Cardiac muscle cell (in vitro differentiated cells and primary cell): ENCODE results near the gene ZNF385D. TPM values are rescaled to one million over a fixed set of nuclear protein-coding genes. Genes with fewer than 3 reads are reported as not detected.

ENCODE experiments used
- DNase-seq, 2 donors: peaks; one replicate each; pipeline versions ENCODE4 v3.0.0 to v3.0.0-alpha.2; 2010 to 2017; ENCODE audit warnings: low read depth in 1 of 2, low spot score in 1 of 2
- H3K27ac ChIP-seq: fragments of 200-600 bp; sonication (generic); 2 replicates; pipeline ENCODE4 v1.5.1; 2016
- H3K27me3 ChIP-seq: fragments of 200-600 bp; sonication (generic); 2 replicates; pipeline ENCODE4 v1.6.0; 2016; ENCODE audit warnings: control low read depth
- H3K36me3 ChIP-seq: fragments of 200-600 bp; sonication (generic); 2 replicates; pipeline ENCODE4 v1.5.1; 2016; ENCODE audit warnings: control low read depth
- H3K4me1 ChIP-seq: fragments of 200-600 bp; sonication (generic); 2 replicates; pipeline ENCODE4 v1.8.1; 2017; ENCODE audit warnings: low read depth, mild to moderate bottlenecking, mixed run types
- H3K4me3 ChIP-seq: fragments of 200-600 bp; sonication (generic); 2 replicates; pipeline ENCODE4 v1.5.1; 2016; ENCODE audit warnings: mild to moderate bottlenecking
- H3K9me3 ChIP-seq: fragments of 200-600 bp; sonication (generic); 2 replicates; pipeline ENCODE4 v1.5.1; 2017; ENCODE audit warnings: low read depth, mild to moderate bottlenecking, control low read depth
- polyA plus RNA-seq: library from polyadenylated mRNA; unstranded; fragments of >200 nt; fragmentation: Nextera tagmentation; extraction: Ambion mirVana; gene quantifications from 2 replicates; pipeline ENCODE4 v1.2.1, GENCODE V29; 2016
- total RNA-seq: library from RNA; depleted of rRNA; stranded (reverse); fragments of >200 nt; gene quantifications from 2 replicates; pipeline ENCODE4 v1.2.3, GENCODE V29; 2016
- TF ChIP-seq, protein P1 (sequence below): IDR thresholded peaks from 2 replicates; pipeline ENCODE4 v1.5.1; 2012; ENCODE audit warnings: low read depth, mild to moderate bottlenecking, low read length

Gene ZNF385D
- total and polyA plus RNA-seq, 2 experiments from 2014 or later = 1.3 to 10.6 TPM

DNA sequence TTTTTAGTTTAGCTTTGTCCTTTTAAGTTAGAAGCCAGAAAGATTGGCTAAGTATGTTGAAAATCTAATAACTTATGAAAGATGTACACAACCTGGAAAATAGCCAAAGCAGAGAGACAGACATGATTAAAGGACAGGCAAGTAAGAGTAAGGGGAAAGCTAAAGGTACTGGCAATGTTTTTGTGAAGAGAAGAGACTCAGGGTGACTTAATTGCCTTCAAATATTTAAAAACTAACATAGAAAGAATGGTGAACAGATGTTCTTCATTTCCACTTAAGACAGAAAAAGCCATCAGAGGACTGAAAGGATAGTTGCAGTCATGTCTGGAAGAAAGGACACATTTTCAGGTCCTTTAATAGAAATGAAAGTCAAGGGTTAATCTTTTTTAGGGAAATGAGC is 68.8 kb downstream of the ZNF385D start:
- Histone ChIP-seq H3K27me3 (no peaks in the 10 kb centered on the region), H3K9me3 (no peaks in the 10 kb centered on the region), H3K27ac (no peak overlapping the region), H3K4me1 (no peaks in the 10 kb centered on the region), H3K4me3 (no peak overlapping the region), H3K36me3 (no peaks in the 10 kb centered on the region)
- TF ChIP-seq, protein P1, sequence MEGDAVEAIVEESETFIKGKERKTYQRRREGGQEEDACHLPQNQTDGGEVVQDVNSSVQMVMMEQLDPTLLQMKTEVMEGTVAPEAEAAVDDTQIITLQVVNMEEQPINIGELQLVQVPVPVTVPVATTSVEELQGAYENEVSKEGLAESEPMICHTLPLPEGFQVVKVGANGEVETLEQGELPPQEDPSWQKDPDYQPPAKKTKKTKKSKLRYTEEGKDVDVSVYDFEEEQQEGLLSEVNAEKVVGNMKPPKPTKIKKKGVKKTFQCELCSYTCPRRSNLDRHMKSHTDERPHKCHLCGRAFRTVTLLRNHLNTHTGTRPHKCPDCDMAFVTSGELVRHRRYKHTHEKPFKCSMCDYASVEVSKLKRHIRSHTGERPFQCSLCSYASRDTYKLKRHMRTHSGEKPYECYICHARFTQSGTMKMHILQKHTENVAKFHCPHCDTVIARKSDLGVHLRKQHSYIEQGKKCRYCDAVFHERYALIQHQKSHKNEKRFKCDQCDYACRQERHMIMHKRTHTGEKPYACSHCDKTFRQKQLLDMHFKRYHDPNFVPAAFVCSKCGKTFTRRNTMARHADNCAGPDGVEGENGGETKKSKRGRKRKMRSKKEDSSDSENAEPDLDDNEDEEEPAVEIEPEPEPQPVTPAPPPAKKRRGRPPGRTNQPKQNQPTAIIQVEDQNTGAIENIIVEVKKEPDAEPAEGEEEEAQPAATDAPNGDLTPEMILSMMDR = no peak
- DNase-seq = no peak

DNA sequence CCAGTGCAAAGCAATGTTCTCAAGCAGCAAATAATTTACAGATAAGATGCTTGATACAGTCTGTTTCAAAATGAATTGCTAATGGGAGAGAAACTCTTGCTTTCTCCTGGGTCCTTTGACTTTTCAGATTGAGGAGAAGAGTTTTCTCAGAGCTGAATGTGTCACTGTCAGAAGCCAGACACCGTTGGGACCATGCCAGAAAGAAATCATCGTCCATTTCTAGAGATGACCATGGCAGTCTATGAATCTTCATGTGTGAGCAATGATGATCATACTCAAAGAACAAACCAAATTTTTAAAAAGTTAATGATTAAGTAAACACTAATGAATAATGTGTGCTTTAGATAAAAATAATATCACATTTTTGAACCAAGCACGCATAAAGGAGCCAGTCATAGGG is 77.6 kb downstream of the ZNF385D start:
- no peaks in the 10 kb centered on the region for H3K9me3 ChIP-seq
- no peaks in the 10 kb centered on the region for H3K27me3 ChIP-seq
- TF ChIP-seq, protein P1 = no peak
- H3K36me3 ChIP-seq = no peaks in the 10 kb centered on the region
- no peak for DNase-seq
- H3K4me3 ChIP-seq = no peak overlapping the region
- H3K4me1 ChIP-seq = no peaks in the 10 kb centered on the region
- no peak overlapping the region for H3K27ac ChIP-seq

DNA sequence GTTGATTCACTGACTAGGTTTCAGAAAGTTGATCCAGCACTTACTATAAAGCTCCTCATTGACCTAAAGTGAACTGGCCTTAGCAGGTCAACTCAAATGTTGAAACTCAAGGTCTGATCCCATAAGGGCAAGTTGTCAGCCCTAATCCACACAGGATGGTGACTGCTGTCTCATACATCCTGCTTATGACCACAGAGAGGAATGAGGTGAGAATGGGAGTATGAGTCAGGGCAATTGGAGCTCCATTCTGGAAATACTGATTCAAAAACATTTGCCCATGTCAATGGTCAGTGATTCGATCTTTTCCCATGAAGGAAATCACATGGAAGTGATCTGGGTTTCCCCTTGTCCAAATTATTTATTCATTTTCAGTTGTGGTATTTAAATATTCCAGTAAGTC is 78.7 kb downstream of the ZNF385D start:
- H3K4me1 ChIP-seq = no peaks in the 10 kb centered on the region
- no peaks in the 10 kb centered on the region for H3K27me3 ChIP-seq
- TF ChIP-seq, protein P1 = no peak
- H3K36me3 ChIP-seq = no peaks in the 10 kb centered on the region
- peak in 1 of 2 donors; percentile 63 for DNase-seq
- no peak overlapping the region for H3K27ac ChIP-seq
- H3K4me3 ChIP-seq = no peak overlapping the region
- H3K9me3 ChIP-seq = no peaks in the 10 kb centered on the region

DNA sequence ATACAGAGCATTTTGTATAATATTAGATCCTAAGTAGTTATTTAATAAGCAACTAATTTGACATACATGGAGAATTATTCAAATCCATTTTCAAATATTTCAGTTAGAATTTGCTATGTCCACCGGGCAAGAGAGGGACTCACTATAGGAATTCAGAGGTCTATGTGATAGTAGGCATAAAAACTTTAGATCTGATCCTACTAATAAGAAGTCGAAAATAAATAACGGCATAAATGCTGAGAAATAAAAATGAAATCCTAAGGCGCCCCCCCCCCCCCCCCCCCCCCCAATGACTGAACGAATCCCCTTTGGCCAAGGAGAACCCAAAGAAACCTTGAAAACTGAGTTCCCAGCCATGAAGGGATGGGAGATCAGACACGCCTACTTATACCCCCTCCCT is 80.6 kb downstream of the ZNF385D start:
- Histone ChIP-seq H3K4me1 (no peaks in the 10 kb centered on the region), H3K27ac (no peak overlapping the region), H3K4me3 (no peak overlapping the region), H3K9me3 (no peaks in the 10 kb centered on the region), H3K27me3 (no peaks in the 10 kb centered on the region), H3K36me3 (no peaks in the 10 kb centered on the region)
- no peak for DNase-seq
- TF ChIP-seq, protein P1 = no peak

DNA sequence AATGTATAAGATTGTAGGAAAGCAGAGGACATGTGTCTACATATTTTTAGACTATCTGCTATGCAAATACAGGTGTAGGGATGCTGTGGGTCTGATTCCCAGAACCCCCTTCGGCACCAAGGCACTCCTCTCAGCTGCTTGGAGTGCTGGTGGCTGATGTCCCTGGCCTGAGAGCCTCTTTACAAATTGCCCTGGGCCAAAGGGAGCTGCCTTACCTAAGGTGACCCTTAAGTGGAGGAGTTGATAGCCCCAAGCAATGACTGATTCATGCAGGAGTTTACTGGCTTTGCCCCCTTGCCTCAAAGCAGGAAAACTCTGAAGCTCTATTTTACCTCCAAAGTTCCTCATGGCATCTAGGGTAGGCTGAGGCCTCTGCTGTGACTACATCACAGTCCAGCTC is 83.0 kb downstream of the ZNF385D start:
- no peak for DNase-seq
- no peaks in the 10 kb centered on the region for H3K27me3 ChIP-seq
- H3K27ac ChIP-seq = no peak overlapping the region
- no peaks in the 10 kb centered on the region for H3K36me3 ChIP-seq
- no peaks in the 10 kb centered on the region for H3K9me3 ChIP-seq
- no peak overlapping the region for H3K4me3 ChIP-seq
- peaks cover 7% of the 10 kb centered on the region for H3K4me1 ChIP-seq
- TF ChIP-seq, protein P1 = no peak
